NCI-H2227 (cell line): ENCODE measurements around the gene MCF2L.

Source experiments
- DNase-seq: peaks from one replicate; lab custom pipeline; 2025; ENCODE audit not compliant: unreplicated experiment; lab: John Stamatoyannopoulos, UW

The MCF2L gene

DNA sequence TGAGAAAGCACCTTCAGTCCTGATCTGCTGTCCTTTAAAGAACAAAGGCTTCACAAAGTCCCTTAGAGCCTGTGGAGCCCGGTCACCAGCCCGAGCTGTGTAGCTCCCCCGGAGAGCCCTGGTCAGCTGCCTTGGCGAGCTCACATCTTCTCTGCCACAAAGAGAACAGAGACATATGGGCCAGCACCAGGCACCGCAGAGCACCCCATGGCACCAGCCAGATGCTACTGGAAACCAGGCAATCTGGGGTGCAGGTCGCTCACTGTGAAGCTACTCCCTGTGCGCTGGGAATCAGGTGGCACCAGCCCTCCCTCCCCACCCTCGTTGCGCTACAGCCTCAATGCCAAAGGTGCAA, 92.2 kb downstream of the MCF2L start:
- no peak for DNase-seq

DNA sequence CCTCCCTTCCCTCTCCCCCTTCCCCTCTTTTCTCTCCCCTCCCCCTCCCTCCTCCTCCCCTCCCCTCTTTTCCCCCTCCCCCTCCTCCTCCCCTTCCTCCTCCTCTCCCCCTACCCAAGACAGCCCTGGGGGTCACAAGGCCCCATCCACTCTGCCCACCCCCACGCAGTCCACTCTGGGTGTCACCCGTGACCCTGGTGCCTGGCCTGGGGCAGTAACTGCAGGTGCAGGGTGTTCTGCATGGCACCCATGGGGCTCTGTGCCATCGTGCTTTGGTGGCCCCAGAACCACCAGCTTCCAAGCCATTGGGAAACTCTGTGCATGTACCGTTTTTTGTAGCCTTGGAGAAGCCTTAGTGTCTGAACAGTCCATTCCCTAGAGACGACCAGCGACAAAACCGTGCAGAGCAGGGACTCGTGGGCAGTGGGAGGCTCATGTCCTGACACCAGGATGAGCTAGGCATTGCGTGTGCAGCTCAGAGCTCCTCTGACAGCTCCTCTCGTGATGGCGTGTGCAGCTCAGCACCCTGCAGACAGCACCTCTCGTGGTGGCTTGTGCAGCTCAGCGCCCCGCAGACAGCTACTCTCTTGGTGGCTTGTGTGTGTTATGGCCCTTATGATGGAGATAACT, 92.9 kb downstream of the MCF2L start:
- no peak for DNase-seq

DNA sequence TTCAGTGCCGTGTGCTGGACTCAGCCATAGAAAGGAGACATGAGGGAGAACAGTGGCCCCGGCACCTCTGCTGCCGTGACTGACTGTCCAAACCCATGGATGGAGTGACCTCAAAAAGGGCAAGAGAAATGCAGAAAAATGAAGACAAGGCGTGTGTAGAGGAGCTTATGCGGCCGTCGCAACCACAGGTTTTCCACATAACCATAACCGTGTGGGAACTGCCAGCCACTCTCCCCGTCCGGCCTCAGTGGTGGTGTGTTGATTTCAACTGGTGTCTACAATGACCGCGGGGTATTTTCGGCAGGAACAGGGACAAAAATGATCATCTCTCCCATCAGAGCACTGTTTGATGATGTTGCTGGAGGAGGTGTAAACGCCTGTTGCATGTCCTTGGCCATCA, 93.7 kb downstream of the MCF2L start:
- no peak for DNase-seq

DNA sequence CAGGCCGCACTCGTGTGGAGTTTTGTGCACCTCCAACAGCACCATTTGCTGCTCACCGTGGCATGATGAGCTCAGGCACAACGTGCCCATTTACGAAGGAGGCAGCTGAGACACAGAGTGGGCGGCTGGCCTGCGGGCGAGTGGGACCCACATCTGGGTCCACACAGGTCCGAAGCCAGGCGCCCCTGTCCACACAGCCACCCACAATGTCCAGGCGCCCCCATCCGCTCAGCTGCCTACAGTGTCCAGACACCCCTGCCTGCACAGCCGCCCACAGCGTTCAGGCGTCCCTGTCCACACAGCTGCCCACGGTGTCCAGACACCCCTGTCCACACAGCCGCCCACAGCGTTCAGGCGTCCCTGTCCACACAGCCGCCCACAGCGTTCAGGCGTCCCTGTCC, 94.1 kb downstream of the MCF2L start:
- DNase-seq: no peak

DNA sequence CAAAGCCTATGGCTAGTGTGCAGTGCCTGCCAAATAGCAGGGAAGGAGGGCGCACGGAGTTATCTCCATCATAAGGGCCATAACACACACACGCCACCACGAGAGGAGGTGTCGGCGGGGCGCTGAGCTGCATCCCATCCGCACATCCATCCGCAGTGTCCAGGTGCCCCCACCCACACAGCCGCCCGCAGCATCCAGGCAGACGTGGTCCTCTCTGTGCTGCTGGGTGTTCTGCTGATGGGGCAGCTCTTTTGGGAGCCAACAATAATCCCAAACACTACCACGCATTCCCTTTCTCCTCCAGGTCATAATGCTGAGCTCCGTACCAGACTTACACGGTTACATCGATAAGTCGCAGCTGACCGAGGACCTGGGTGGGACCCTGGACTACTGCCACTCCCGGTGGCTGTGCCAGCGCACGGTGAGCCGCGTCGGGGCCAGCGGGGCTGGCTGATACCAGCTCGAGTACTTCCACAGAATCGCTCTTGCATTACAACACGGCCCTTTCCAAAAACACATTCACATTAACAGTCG, 95.1 kb downstream of the MCF2L start:
- DNase-seq: no peak

DNA sequence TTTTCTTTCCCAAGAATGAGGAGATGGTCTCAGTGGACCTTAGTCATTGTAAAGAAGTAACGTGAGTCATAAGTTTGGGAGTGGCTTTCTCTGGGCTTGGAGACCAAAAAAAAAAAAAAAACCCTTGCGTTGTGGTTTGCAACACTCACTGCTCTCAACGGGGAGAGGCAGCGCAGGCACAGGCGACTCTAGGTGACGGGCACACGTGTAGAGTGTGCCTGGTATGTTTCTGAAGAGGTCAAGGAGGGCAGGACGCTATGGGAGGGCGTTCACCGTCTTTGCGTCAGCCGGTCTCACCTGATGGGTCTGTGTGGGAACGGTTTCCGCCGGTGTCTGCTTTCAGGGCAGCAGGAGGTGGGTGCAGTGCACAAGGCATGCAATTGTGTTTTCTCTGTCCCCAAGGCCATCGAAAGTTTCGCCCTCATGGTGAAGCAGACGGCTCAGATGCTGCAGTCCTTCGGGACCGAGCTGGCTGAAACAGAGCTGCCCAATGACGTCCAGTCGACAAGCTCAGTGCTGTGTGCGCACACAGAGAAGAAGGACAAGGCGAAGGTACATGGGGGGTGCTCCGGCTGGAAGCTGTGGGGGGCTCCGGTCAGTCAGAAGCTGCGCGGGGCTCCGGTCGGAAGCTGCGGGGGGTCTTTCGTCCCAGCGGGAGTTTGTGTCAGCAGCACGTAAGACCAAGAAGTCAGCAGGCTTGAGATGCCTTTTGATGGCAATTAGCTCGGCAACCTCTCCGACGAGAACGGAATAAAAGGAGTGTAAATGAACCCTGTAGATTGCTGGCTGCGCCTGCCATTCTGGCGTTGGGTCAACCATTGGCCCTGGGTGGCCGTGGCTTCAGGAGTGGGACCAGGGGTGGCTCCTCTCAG, 95.8 kb downstream of the MCF2L start:
- DNase-seq: no peak

DNA sequence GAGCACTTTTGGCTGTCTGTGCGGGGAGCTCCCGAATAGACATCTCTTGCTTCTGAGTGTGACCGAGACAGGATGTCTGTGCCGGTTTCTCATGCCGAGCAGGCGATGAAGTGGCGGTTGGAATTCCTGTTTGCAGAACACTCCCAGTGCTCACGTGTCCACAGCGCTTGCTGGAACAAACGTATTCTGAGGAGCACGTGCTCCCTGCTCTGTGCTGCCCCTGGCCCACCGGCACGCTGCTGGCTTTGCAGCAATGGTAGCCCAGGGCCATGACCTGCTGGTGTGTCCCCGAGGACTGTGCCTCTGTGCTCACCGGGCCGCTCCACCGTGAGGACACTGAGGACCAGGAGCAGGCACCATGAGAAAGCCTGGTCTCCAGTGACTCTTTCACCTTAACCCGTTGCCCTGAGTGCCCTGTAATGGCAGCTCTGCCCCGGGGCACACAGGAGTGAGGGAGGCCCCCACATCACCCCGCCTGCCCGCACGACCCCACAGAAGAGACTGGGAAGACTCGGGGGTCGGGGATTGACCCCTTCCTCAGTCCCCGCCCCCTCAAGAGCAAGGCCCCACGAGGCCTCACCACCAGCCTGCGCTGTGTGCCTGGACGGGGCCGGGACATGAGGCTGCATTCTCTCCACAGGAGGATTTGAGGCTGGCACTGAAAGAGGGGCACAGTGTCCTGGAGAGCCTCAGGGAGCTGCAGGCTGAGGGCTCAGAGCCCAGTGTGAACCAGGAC, 96.6 kb downstream of the MCF2L start:
- no peak for DNase-seq

DNA sequence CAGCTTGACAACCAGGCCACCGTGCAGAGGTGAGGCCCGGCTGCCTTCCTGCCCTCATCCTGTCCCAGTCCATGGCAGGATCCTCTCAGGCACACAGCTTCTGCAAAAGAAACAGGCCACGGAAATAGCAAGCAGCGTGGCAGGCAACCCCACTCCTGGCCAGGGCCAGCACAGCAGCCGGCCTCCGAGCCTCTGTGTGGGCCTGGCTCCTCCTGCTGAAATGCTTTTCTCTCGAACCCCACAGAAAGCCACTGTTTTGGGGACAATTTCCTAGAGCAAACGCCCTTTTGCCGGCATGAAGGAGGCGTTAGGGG, 97.1 kb downstream of the MCF2L start:
- no peak for DNase-seq

DNA sequence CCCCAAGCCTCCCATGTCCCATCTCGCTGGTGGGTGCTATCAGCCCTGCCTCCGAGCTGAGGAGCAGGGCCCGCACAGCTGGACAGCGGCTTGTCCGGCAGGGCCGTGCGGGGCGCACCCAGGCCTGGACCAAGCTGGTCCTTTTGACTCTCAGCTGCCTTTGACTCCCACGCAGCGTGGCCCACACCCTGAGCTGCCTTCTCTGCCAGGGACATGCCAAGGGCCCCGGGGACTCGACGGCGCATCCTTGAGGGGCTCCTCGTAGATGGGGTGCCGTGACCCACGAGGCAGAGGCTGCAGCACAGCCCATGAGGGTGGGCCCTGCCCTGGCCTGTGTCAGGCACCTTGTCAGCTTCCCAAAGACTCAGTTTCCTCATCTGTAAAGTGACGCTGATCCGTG, 97.7 kb downstream of the MCF2L start:
- DNase-seq: no peak

DNA sequence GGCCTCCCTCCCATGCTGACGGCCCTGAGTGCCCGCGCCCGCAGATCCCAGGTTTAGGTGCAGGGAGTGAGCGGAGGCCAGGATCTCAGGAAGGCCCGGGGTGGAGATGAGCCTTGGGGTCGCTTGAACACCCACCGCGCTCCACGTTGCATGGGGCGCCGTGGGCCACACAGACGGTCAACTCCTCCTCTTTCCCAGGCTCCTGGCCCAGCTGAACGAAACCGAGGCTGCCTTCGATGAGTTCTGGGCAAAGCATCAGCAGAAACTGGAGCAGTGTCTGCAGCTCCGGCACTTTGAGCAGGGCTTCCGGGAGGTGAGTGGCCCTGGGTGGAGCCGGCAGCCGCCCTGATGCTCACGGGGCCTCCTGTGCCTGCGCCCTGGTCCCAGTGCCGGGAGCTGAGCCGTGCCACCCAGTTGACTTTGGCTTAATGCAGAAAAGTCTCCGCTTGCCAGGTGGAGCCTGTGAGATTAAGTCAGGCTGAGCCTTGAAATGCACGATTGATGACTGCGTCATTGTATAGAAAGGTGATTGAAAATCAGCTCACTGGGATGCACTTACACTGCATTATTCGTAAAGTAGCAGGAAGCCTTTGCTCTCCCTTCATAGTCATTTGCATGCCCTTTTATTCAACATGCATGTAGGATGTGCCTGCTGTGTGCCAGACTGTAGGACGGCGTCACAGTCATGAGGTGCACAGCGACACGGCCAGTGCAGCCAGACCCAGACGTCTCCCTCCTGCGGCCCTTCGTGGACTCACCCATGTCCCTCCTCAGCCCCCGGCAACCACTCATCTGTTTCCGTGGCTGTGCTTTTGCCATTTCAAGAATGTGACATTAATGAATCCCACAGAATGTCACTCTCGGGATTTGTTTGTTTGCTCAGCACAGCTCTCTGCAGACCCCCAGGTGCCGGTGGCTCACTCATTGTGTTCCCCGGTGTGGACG, 101.1 kb downstream of the MCF2L start:
- DNase-seq: no peak

DNA sequence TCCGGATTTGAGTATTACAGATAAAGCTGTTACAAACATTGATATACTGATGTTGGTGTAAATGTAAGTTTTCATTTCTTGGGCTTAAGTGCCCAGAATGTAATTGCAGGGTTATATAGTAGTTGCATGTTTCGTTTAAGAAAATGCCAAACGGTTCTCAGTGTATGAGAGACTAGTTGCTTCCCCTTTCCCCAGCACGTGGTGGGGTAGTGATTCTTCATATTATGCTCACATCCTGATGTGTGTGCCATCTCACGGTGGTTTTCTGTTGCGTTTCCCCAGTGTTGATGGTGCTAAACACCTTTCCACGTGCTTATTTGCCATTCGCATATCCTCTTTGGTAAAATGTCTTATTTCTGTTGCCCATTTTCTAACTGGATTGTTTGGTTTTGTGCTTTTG, 101.8 kb downstream of the MCF2L start:
- DNase-seq: no peak

DNA sequence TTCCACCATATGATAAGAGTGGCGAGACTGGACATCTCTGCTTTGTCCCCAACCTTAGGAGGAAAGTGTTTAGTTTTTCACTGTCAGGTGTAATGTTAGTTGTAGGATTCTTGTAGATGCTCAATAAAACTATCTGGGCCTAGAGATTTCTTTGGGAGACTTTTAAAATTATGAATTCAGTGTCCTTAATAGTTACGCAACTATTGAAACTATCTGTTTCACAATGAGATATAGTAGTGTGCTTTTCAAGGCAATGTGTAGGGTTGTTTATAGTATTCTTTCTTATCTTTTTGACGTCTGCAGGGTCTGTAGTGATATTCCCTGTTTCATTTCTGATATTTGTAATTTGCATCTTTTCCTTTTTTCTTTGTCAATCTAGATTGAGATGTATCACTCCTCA, 103.4 kb downstream of the MCF2L start:
- no peak for DNase-seq

DNA sequence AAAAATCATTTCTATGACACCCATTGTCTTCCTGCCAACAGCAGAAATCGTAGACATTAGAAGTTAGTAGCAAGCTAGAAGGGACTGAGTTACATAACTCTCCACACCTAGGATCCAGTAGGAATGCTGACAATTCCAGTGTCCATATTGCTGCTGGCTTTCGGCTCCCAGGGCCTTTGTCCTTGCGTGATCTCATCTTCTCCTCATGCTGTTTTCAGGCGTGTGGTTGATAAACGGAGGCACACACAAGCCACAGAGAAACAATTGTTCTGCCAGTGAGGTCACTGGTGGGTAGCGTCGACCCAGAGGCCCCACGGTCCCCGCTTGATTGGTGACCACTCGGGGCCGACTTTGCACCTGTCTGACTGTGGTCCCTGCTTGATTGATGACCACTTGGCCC, 104.9 kb downstream of the MCF2L start:
- DNase-seq: no peak

DNA sequence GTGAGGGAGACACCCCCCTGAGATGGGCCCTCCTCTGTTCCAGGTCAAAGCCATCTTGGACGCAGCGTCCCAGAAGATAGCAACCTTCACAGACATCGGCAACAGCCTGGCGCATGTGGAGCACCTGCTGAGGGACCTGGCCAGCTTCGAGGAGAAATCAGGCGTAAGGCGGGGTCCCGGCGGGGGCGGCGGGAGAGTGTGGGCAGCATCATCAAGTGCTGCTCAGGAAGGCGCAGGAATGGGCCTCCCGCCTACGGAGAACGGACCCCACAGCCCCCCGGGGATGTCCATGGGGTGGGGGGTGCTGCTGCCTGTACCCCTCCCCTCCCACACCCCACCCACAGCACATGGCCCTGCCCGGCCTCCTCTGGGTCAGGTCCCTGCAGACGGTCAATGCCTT, 105.4 kb downstream of the MCF2L start:
- DNase-seq: no peak

DNA sequence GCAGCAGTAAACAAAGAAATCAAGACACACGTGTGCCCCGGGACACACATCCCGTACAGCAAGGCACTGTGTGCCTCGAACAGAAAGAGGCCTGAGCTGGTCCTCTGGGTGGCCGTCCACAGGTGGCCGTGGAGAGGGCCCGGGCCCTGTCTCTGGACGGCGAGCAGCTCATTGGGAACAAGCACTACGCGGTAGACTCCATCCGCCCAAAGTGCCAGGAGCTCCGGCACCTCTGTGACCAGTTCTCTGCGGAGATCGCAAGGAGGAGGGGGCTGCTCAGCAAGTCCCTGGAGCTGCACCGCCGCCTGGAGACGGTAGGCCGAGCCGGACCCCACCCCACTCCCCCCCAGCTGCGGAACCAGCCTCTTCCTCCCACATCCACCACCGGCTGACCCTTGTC, 105.9 kb downstream of the MCF2L start:
- DNase-seq: no peak

DNA sequence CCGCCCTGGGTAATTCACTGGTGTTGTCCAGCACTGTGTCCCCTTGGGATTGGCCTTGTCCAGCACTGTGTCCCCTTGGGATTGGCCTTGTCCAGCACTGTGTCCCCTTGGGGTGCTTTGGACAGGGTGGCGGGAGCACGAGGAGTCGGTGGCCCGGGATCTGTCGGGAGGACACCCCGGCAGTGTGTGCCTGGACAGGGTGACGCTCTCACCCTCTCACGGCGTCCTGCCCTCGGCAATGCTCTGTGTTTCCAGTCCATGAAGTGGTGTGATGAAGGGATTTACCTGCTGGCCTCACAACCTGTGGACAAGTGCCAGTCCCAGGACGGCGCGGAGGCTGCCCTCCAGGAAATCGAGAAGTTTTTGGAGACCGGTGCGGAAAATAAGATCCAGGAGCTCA, 106.7 kb downstream of the MCF2L start:
- DNase-seq: no peak

DNA sequence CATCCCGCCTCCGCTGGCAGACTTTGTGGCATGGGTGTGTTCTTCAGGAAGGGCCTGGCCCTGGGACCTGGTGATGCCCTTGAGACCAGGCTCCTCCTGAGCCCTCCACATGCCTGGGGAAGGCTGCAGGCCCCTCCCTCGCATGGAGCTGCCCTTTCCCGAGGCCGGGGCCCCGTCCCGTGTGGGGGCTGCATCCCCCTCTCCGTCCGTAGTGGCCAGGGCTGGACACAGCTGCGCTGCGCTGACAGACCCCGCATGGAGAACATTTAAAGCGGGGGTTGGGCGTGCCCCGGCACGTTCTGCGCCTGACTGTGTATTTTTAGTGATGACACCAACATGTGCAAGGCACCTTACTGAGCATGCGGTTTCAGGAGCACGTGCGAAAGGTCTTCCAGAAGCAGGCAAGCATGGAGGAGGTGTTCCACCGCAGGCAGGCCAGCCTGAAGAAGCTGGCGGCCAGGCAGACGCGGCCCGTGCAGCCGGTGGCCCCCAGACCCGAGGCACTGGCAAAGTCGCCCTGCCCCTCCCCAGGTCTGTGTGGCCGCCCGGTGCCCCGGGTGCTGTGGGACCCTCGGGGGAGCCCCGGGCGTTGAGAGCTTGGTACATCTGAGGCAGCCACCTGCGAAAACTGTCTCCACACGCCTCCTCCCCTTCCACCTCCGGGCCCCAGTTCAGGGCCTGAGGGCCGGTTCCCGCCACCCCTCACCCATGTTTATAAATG, 107.8 kb downstream of the MCF2L start:
- no peak for DNase-seq

DNA sequence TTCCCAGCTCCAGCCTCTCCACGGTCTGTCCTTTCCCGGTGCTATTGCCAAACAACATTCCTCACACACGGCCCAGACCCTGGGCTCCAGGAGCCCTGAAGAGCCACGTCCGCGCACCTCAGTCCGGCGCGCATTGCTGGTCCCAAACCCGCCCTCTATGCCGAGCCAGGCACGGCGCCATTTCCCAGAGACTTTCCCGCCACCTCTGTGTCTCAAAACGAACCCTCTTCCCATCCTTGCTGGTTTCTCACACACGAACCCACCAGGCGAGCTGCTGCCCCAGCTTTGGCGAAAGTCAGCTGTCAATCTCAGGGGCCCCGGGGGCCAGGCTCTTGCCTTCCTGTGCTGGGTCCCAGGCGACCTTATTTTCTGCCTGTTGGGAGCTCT, 108.5 kb downstream of the MCF2L start:
- DNase-seq: no peak

DNA sequence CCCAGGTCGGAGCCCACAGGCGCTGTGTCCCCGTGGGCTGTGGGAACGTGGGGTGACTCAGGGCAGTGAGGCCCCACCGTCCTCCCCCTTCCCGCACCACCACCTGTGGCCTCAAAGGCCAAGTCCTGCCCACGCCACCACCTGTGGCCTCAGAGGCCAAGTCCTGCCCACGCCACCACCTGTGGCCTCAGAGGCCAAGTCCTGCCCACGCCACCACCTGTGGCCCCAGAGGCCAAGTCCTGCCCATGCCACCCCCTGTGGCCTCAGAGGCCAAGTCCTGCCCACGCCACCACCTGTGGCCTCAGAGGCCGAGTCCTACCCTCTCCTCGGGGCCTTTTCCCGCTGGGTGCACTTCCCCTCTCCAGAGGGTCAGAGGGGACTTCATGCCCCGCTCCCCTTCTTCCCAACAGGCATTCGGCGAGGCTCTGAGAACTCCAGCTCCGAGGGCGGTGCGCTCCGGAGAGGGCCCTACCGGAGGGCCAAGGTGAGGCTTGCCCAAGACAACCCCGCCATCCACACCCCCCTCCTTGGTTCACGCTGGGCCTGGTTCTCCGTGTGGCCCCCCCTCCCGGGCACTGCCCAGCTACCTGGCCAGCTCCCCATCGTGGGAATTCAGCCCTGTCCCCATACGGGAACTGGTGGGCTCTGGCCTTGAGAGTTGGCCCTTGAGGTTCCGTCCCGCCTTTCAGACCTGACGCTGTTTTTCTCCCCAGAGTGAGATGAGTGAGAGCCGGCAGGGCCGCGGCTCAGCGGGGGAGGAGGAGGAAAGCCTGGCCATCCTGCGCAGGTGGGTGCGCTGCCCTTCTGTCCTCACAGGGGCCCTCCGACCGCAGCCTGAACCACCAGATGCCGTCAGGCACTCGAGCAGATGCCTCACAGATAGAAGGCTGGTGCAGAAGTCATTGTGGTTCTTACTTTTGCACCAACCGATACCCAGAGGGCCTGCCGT, 109.2 kb downstream of the MCF2L start:
- no peak for DNase-seq
